ENCODE results near the gene GABRG3.

GRCh38 chr15:27448234-27448633, 477.3 kb downstream of the GABRG3 start:
- TF ChIP-seq ARID1B (IDR thresholded peaks at IDR 0.05) (no peak), KLF16 (IDR thresholded peaks at IDR 0.05) (no peak), HMBOX1 (IDR thresholded peaks at IDR 0.05) (no peak)

Measured in K562 (cell line).